Central memory CD4-positive, alpha-beta T cell (primary cell): ENCODE data around the gene LAT.
"Not testable (repeated sequence)": the region's sequence is repeated elsewhere in the genome, so short reads cannot be mapped to it uniquely, and the experiment has no call there.

Experiments
- DNase-seq: peaks from one replicate; pipeline ENCODE4 v3.0.0; 2022
- total RNA-seq, 3 experiments: gene quantifications; one replicate each; lab custom pipeline; 2026; lab: John Stamatoyannopoulos, UW

Gene LAT, protein sequence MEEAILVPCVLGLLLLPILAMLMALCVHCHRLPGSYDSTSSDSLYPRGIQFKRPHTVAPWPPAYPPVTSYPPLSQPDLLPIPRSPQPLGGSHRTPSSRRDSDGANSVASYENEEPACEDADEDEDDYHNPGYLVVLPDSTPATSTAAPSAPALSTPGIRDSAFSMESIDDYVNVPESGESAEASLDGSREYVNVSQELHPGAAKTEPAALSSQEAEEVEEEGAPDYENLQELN
- 8.0 to 24.1 (median 13.3) reads per million in 3 experiments for total RNA-seq

DNA sequence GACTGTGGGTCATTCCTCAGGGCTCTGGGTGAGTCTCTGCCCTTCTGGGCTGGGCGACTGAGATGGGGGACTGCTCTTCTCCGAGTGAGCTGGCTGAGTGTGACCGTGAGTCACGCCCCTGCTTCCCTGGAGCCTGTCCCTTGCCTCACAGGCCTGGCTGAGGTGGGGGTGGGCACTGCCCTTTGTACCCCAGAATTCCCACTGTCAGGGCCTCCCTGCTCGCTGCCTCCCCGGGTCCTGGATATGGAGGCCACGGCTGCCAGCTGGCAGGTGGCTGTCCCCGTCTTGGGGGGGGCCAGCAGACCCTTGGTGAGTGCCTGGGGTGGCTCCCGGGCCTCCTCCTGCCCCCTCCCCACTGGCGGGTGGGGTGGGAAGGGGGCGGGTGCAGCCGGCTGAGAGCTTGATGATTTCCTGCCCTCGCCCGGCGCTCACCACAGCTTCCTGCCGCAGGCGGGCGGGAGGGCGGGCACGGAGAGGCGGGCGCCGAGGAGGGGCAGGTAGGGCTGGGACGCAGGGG, at the start of gene LAT:
Gene LAT, plus strand, starts transcription at position 434 of the 517 bp plus-strand sequence. CDS start 366 bp downstream, outside the sequence.
- DNase-seq = peak; percentile 82

DNA sequence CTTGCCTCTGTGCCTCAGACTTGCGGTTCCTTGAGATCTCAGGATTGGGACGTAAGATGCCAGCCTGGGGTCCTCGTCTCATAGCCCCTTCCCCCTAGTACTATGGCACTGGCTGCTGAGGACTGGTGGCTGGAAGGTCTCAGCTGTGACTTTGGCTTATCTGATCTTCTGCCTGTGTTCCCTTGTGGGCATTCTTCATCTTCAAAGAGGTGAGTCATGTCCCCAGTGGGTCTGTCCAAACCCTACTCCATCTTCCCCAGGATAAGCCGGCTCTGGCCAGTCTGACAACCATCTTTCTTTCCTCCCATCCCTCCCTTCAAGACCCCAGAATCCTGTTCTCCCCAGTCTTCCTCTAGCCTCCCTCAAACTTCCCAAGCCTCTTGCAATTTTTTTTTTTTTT, 49.5 kb upstream of the LAT start:
- no peak for DNase-seq

DNA sequence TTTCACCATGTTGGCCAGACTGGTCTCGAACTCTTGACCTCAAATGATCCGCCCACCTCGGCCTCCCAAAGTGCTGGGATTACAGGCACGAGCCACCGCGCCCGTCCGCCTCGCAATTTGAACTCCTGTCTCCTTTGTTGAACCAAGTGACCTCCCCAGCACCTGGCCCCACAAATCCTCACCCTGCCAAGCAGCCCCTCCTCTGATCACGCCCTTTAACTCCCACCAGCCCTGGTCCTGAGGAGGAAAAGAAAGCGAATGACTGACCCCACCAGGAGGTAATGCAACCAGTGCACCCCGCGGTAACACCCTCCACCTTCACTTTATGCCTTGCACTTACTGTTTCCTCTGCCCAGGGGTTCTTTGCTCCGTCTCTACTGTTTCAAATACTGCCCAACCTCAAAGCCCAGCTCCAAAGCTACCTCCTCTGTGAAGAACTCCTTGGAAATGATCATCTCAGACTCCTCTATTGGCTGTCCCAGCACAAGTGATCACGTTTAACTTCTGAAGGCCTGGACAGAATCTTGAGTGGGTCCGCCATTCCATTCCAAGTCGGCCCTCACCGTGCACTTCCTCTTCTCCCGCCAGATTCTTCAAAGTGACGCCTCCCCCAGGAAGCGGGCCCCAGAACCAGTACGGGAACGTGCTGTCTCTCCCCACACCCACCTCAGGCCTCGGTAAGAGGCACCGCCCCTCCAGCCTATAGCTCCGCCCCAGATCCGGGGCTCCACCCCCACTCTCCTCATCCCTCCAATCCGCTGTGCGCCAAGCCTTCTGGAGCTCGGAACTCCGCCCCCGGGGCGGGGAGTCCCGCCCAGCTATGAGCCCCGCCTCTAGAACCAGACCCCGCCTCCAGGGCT, 48.7 kb upstream of the LAT start:
- DNase-seq = peak; percentile 83

DNA sequence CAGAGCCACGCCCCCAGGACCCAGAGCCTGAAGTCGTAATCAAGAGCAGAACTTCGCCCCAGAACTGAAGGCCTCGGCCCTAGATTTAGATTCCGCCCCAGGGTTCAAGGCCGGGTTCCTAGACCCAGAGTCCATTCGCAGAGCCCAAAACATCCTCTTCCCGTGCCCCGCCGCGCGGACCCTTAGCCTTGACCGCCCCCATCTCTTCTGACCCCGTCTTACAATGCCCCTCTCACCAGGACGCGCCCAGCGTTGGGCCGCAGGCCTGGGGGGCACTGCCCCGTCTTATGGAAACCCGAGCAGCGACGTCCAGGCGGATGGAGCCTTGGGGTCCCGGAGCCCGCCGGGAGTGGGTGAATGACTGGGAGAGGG, 48.1 kb upstream of the LAT start:
- DNase-seq = no peak

DNA sequence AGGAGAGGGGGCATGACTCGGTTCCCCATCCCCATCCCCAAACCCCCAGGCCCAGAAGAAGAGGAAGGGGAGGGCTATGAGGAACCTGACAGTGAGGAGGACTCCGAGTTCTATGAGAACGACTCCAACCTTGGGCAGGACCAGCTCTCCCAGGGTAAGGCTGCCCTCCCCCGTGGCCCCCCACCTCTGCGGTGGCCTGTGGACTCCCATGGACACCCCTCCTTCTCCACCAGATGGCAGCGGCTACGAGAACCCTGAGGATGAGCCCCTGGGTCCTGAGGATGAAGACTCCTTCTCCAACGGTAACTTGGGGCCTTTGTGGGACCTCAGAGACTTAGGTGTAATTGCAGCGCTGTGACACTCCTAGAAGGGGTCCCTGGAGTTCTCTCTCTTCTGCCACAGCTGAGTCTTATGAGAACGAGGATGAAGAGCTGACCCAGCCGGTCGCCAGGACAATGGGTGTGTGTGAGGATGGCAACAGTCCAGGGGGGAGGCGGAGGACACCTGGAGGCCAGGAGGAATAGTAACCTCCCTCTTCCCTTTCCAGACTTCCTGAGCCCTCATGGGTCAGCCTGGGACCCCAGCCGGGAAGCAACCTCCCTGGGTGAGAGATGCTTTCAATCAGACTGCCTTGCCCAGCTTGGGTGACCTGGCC, 47.5 kb upstream of the LAT start:
- no peak for DNase-seq

DNA sequence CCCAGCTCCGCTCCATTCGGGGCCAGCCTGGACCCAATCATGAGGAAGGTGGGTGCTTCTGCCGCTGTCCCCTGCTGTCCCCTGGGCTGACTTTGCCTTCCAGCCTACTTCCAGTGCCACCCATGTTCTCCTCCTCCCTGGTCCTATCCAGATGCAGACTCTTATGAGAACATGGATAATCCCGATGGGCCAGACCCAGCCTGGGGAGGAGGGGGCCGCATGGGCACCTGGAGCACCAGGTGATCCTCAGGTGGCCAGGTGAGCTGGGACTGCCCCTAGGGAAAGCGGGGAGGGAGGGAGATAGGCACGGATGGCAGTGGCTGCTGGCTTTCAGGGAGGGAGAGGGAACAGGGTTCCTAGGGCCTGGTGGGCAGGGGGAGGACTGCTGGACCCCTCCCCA, 46.1 kb upstream of the LAT start:
- DNase-seq = no peak

DNA sequence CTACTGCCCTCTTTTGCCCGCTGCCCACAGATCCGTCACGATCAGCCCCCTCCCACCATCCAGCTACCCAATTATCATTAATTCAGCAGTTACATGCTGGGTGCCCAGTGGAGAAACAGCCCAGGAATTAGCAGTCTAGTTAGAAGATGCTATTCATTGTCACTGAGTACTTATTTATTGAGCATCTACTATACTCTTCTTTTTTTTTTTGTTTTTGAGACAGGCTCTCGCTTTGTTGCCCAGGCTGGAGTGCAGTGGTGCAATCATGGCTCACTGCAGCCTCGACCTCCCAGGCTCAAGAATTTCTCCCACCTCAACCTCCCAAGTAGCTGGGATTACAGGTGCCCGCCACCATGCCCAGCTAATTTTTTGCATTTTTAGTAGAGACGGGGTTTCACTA, 45.0 kb upstream of the LAT start:
- DNase-seq = not testable (repeated sequence)

DNA sequence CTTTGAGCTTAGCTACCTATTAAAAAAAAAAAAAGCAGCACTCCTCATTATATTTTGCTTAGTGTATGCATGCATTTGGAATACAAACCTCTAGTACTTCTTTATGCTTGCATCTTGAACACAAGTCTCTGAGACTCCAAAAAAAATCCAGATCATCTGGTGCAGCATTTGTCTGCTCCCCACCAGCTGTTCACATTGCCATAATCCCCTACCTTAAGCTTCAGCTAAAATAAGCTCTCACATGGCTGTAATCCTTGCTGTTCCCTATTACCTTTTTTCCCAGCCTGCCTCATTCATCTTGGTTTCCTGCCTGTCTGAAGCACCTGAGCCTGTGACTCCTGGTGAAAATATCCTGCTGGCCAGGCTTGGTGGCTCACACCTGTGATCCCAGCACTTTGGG, 41.6 kb upstream of the LAT start:
- DNase-seq = no peak

DNA sequence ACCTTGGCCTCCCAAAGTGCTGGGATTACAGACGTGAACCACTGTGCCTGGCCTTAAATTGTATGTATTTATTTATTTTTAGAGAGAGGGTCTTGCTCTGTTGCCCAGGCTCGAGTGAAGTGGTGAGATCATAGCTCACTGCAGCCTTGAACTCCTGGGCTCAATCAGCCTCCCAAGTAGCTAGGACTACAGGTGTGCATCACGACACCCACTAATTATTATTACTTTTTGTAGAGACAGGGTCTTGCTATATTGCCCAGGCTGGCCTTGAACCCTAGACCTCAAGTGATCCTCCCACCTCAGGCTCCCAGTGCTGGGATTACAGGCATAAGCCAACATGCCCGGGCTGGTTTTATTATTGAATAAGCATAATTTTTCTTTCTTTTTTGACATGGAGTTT, 38.2 kb upstream of the LAT start:
- no peak for DNase-seq

DNA sequence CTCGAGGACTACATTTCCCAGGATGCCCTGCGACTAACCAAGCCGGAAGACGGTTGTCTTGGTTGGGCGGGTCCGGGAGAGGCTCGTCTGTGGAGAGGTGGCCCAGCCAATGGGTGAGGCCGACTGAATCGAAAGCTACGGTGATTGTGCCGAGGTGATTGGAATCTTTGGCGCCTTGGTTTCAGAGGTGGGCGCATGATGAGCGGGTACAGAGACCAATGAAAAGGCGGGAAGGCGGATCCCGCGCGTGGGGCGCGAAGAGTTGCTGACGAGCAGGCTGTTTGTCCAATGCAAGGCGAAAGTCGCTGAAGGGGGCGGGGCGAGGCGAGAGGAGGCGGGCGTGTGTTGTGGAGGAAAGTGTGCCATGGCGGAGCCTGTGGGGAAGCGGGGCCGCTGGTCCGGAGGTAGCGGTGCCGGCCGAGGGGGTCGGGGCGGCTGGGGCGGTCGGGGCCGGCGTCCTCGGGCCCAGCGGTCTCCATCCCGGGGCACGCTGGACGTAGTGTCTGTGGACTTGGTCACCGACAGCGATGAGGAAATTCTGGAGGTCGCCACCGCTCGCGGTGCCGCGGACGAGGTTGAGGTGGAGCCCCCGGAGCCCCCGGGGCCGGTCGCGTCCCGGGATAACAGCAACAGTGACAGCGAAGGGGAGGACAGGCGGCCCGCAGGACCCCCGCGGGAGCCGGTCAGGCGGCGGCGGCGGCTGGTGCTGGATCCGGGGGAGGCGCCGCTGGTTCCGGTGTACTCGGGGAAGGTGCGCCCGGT, 34.0 kb upstream of the LAT start, which contains the start of gene NFATC2IP:
Gene NFATC2IP, plus strand, starts transcription at position 290 of the 762 bp plus-strand sequence. Its CDS starts 75 bp downstream, at position 365.
- peak; percentile 100 for DNase-seq

DNA sequence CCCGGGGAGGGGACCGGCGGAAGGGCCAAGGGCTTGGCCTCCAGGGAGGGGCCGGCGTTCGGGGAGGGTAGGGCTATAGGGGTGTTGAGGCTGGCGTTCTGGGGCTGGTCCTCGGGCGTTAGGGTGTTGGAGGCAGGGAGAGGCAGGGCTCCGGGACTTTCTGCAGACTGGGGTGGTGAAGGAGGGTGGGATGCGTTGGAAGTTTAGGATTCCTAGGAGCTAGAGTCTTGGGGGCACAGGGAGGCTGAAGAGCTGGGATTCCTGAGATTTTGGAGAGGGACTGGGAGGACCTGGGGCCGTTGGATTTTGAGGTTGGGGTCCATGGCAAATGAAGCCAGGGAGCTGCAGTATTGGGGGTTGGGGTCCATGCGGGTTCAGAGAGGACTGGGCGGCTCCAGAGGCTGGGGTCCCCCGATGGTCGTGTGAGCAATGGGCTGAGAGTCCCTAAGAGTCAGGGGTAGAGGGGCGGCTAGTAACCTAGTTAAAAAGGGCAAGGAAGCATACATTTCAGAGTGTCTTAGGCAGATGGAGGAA, 33.4 kb upstream of the LAT start:
- no peak for DNase-seq

DNA sequence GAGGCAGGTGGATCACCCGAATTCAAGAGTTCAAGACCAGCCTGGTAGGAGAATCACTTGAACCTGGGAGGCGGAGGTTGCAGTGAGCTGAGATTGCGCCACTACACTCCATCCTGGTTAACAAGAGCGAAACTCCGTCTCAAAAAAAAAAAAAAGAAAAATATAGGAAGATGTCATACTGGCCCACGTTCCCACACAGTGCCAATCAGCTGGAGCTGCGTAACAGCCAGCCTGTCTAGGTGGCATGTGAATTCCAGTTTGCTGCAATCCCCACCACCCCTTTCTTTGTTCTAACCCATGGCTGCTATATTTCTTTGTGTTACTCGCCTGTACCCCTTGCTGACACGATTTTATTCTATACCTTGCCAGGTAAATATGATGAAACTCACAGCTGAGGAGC, 26.6 kb upstream of the LAT start:
- DNase-seq = no peak

DNA sequence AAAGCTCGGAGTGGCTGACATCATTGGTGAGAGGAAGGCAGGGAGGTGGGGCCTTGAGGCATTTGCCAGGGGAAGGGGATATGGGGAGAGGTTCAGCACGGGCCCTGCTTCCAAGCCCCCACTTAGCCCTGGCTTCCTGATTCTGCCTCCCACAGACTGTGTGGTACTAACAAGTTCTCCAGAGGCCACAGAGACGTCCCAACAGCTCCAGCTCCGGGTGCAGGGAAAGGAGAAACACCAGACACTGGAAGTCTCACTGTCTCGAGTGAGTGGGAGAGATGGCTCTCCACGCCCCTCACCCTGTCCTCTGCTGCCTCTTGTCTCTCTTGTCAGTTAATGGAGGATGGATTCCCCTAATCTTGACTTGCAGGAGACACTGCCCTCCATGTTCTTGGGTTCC, 26.0 kb upstream of the LAT start:
- DNase-seq = no peak

DNA sequence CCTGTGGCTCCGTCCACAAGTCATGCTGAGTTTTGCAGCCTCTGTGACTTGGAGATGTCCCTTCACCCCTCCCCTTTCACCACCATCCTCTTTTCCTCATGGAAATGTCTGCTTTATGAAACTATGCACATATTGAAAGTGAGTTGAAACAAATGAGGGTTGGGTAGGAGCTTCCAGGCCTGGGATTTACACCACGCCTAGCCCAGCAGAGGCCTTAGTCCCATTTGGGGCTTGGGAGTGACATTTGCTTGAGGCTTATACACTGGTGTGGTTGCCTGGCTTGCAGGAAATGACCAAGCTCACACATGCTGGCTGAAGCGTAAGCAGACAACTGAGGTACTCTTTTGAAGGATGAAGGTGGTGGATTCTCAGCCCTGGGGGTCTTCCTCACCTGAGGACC, 20.8 kb upstream of the LAT start:
- no peak for DNase-seq

DNA sequence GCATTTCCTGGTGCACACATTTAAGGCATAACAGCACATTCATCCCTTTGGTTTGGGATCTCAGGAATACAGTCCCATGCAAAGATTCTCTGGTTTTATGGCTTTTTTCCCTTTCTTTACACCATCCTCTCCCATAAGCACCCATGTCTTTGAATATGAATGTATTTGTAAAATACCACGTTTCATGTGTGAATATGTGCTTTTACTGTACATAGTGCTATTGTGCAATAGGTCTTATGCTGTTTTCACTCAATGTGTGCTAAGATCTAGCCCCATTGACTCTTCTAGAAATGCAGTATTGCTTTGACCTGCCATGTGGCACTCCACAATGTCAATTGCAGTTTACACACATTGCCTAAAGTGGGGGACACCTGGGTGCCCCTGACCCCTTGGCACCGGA, 20.4 kb upstream of the LAT start:
- DNase-seq = no peak

DNA sequence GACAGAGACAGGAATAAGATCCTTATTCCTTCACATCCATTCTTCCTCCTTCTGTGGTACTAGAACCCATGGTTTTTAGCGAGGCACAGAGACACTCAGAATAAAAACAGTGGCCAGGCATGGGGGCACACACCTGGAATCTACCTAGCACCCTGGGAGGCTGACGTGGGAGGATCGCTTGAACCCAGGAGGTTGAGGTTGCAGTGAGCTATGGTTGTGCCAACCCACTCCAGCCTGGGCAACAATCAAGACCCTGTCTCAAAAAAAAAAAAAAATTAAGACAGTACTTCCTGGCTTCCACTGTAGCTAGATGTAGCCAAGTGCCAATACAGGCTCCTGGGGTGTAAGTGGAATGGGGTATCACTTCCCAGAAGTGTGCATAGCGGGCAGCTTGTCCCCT, 17.7 kb upstream of the LAT start:
- DNase-seq = no peak

DNA sequence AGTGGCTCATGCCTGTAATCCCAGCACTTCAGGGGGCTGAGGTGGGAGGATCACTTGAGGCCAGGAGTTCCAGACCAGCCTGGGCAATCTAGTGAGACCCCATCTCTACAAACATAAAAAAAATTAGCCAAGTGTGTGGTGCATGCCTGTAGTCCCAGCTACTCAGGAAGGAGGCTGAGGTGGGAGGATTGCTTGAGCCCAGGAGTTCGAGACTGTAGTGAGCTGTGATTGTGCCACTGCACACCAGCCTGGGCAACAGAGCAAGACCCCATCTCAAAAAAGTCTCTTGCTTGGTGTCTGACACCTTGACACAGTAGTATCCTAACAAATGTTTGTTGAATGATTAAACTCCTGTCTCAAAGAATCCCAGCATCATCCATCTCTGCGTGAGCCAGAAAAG, 15.2 kb upstream of the LAT start:
- not testable (repeated sequence) for DNase-seq

DNA sequence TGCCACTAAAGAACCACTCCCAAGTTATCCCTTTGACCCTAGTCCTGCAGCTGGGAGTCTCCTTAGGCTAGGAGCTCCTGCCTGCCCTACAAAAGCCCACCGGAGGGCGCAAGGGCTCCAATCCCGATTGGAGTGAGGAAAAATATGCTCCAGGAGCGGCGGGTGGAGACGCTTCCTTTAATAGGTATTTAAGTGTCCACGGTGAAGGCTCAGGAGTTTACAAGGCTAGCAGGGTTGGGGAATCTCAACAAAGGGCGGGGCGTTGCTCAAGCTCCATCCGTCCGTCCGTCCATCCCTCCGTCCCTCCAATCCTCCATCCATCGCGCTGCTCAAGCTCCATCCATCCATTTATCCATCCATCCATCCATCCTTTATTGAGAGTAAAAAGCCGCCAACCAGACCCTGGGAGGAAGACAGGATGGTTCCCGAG, 10.8 kb upstream of the LAT start:
- DNase-seq = no peak

DNA sequence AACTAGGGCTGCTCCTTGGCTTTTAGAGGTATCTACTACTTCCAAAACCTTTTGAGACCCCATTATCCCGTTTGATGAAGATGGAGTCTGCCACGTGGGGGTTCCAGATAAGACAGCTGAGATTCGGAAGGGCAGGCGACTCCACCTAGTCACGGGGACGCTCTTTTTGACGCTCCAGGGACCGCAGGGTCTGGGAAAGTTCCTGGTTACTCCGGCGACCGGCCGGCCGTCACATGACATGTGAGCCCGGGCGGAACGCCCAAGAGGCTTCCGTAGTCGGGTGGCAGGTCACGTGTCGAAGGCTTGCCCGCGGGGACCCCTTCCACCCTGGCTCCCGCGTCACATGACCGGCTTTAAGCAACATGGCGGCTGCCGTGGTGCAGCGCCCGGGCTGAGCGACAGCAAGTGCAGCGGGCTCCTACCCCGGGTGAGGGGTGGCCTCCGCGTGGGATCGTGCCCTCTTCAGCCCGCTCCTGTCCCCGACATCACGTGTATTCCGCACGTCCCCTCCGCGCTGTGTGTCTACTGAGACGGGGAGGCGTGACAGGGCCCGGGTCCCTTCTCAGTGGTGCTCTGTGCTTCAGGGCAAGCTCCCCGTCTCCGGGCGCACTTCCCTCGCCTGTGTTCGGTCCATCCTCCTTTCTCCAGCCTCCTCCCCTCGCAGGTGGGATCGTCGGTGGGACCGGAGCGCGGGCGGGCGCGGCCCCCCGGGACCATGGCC, 10.3 kb upstream of the LAT start, which contains the start of gene SPNS1:
Gene SPNS1, plus strand, starts transcription at position 342 of the 721 bp plus-strand sequence. Its CDS starts 374 bp downstream, at position 716.
- peak; percentile 87 for DNase-seq

DNA sequence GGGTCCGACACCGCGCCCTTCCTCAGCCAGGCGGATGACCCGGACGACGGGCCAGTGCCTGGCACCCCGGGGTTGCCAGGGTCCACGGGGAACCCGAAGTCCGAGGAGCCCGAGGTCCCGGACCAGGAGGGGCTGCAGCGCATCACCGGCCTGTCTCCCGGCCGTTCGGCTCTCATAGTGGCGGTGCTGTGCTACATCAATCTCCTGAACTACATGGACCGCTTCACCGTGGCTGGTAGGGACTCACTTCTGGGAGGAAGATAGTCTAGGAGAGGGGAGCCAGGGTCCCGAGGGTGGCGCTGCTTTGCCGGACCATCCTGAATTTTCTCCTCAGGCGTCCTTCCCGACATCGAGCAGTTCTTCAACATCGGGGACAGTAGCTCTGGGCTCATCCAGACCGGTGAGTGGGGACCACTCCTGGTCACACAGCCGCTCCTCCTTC, 9.7 kb upstream of the LAT start:
- no peak for DNase-seq
